Inflammatory macrophage (primary cell): Measurements from ENCODE around the gene CAST.

Experiments used
- DNase-seq, 2 donors: peaks; one replicate each; pipeline ENCODE4 v3.0.0-alpha.2; 2020 to 2022

The CAST gene

DNA sequence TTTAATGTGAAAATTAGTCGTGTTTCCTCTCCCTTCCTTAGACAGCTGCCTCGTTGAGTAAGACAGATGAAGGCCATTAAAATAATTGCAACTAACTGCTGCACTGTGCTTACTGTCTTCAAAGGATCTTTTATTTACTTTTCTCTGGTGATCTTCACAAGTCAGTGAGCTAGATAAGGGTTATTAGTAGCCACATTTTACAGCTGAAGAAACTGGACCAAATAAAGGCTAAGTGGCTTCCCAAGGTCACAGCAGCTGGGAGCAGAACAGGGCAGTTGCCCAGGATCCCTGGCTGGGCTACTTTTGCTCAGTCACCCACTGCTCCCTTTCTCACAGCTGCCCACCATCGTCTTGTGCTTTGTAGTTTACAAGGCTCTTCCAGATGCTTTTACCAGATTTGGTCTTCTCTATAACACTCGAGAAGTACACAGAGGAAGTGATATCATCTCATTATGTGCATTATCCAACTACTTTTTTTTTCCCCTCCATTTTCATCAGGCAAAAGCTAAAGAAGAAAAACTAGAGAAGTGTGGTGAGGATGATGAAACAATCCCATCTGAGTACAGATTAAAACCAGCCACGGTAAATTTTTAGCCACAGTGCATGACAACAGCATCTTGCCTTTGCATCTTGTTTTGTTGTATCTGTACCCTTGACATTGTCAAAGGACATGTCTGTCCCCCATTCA is 83.8 kb downstream of the CAST start:
- no peak for DNase-seq

DNA sequence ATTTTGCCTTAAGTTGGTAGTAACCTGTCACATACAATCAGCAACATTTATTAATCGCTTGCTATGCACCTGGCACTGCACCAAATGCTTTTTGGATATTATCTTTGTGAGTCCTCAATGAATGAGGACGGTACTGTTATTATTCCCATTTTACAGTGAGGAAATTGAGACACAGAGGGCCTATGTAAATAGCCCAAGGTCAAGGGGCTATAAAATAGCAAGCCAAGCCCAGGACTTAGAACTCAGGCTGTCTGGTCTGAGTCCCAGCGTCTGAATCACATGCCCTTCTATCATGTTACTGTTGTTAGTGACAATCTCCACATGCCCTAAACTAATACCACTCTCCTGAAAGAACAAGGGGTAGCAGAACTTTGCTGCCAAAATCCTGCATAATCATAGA is 85.5 kb downstream of the CAST start:
- DNase-seq = no peak

DNA sequence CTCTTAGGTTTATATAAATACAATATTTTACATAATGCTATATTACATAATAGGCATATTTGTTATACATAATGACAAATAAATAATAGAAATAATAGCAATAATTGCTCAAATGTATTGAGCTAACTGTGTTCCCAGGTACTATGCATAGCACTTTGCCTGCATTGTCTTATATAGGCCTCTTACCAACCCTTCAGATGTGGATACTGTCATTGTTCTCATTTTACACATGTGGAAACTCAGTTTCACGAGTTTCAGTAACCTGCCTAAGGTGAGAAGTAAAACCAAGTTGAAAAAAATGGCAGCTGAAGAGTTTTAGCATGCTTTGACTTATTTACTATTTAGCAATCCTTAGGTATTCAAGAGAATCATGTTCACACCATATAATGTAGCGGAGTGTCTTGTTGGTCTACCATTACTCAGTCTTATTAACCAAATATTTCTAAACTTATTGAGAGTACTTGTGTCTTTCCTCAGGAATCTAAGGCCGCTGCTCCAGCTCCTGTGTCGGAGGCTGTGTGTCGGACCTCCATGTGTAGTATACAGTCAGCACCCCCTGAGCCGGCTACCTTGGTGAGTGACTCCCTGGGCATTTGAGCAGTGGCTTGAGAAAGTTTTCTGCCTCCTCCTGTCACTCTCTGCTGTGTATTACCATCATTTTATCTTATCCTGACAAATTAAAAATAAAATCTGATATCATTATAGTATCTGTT is 88.1 kb downstream of the CAST start:
- no peak for DNase-seq

DNA sequence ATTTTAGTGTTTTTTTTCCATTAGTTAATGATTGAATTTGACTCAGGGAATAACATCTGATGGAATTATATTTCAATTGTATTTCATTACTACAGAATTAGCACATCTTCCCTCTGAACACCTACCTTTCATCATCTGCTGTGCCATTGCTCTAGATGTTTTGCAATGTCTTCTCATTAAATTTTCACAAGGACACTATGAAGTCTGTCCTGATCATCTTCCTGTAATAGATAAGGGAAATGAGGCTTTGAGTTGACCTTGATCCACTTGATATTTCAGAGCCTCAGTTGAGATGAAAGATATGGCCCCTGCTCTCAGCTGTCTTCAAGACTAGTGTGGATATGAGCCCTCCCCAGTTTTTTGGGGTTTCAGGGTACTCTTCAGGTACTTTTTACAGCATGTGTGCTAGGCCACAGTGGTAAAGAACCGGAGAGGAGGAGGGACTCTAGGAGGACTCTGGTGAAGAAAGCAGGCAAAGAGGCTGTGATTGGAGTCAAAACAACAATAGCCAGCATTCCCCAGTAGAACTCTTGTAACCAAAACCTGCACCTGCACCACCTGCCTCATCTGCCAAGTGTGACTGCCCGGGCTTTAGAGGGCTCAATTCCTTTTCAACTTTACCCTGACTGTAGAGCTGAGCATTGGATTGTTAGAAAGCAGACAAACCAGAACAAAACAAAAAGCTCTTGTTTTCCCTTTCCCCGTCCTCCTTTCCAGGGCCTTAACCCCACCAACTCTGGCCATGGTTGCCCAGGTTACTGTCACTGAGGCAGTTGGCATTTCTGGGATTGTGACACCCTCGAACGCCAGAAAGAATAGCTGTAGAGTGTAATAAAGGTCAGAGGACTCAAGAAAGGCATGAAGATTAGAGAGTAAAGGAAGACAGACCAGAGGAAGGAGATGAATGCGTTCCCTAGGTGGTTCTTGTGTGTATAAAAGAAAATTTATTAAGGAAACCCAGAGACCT is 89.3 kb downstream of the CAST start:
- no peak for DNase-seq

DNA sequence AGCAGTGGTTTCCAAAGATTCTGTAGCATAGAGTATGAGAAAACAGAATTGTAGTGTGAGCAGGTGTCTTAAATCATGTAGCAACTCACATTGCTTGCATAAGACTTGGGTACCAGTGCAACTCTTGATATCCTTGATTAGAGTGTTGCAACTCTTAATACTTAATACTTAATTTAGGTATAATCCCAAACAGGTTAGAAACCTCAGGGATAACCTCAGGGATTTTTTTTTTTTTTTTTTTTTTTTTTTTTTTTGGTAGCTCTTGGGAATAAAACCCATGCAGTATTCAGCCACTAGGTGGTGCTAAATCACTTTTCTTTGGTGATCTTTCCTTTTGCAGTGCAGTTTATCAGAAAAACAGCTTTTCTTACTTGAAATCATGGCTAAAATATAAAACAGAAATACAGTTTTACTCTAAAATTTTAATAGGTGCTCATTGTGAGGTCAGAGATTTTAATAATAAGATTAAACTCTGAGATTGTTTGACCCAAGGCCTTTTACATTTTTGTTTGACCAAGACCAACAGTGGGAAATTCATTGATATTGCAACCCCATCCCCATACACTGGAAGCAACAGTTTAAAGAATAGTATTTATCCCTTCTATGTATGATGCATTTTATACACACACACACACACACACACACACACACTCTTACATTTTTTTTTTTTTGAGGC is 90.3 kb downstream of the CAST start:
- peak; percentile 60 to 68 for DNase-seq

DNA sequence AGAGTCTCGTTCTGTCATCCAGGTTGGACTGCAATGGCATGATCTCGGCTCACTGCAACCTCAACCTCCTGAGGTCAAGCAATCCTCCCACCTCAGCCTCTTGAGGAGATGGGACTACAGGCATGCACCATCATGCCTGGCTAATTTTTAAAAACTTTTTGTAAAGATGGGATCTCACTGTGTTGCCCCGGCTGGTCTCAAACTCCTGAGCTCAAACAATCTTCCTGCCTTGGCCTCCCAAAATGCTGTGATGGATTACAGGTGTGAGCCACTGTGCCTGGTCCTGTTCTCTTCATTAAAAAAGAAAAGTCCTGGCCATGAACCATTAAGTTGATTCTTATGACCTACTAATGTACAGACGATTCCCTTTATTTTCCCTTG is 90.8 kb downstream of the CAST start:
- DNase-seq = no peak

DNA sequence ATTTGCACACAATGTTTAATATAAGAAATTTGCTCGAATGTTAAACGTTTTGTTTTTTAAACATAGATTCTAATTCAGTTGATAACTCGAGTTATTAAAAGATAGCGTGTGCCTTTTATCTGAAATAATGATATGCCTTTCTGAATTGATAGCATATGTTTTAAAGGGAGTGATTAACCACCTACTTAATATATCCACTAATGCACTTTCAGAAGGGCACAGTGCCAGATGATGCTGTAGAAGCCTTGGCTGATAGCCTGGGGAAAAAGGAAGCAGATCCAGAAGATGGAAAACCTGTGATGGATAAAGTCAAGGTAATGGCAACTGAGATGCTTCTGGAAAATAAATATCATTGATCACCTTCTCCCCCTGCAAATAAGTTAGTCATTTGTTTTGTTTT is 91.7 kb downstream of the CAST start:
- no peak for DNase-seq

DNA sequence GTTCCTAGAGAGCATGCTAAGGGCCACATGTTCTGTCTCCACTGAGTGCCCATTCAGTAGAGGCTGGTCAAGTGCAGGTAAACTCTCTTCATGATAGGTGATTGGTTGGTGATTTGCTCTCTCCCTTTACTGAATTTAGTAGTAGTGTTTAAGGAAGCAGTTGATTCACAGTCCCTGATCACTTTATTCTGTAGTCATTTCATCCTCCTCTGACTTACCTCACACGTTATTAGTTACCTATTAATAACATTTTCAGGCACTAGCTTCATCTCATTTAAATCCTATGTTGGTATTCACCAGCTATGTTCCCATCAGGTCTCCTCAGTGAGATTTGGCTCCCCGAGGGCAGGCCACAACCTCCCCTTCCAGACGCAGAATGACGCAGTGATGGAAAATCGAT is 93.7 kb downstream of the CAST start:
- DNase-seq = no peak

DNA sequence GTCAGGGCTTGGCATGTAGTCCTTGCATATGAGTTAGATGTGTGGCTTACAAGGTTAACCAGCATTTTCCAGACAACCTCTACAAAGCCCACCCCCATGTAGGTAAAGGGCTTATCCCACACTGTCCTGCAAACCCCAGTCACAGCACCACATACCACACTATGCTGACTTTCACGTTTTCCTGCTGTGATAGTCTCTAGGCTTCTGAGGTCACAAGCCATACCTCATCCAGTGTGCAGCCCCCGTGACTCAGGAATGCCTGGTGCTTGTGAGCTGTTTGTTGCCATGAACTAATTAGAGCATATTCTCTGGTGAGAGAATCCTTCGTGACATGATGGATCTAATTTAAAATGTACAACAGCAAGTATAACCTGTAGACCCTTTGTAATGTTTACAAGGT is 94.8 kb downstream of the CAST start:
- DNase-seq = no peak

DNA sequence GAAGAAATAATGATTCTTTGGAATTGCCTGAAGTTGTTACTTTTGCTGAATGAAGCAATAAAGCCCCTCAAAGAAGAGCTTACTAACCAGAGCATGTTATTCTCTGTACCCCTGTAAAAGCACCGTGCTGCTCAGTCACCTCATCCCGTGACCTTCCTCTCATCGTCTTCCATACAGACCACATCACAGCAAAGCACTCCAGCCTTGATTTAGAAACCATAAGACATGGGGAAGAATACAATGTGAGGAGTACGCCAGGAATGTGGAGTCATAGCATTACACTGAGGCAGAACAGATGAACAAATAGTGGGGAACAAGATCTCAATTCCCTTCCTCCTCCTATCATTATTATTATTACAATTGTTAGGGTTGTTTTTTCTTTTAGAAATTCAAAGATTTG is 96.4 kb downstream of the CAST start:
- DNase-seq = no peak

DNA sequence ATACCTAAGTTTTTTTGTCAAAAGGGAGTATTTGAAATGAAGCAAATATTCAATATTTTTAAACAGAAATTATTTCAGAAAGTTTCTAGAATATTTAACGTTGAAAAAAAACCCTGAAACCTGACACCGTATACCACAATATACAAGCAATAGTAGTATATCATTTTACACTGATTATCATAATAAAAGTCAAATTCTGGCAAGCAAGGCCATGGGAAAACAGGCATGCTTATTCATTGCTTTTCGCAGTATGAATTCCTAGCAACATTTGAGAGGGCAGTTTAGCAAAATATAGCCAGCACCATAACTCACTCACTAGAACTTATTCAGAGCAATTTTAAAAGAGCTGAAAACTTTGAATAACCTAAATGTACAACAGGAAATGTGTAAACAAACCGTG is 99.4 kb downstream of the CAST start:
- no peak for DNase-seq

DNA sequence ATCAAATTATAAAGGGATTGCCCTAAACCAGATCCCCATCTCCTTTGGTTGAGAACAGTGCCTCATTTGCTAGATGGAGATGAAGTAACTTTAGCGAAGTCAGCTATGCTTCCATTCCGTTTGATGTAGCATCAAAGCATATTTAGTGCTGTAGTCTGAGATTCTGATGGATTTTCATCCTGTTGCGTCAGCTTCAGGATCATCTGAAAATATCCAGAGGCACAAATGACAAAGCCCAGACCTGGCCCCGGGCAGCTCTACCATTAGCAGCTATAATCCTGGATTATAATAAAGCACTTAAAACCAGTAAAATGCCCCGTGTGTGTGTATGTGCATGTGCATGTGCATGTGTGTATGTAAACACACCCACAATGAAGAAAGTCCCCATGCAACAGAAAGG is 100.8 kb downstream of the CAST start:
- no peak for DNase-seq

DNA sequence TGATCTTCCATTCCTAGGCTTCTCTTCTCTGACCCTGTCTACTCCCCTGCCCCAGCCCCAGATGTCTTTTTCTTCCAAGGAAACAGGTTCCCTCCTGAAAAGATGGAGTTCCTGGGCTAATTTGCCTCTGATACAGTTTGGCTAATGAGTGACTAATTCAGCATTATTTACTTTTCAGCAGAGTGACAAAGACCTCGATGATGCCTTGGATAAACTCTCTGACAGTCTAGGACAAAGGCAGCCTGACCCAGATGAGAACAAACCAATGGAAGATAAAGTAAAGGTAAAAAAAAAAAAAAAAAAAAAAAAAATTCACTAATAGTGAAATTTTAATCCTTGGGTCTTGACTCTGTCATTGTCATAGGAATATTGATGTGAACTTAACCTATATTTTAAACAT is 102.9 kb downstream of the CAST start:
- no peak for DNase-seq

DNA sequence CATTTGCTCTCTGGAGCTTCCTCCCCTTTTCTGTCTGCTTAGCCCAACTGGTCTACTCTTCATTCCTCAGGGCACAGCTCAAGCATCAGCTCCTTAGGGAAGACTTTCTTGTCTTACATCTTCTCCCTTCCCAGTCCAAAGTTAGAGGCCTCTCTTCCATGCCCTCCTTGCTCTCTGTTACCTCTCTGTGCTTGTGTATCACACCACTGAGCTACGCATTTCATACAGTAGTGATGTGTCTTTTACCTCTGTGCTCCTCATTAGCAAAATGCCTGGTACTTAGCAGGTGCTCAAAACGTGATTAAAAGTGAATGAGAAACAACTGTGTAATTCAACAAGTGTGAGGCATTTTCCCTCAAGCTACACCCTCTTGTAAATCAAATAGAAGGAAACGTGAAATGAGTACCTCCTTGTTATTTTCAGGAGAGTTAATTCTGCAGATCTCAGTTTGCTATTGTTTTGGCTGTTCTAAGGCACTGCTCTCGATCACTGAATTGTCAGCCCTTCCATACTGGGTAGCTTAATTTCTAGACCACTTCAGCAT is 106.6 kb downstream of the CAST start:
- DNase-seq = no peak

DNA sequence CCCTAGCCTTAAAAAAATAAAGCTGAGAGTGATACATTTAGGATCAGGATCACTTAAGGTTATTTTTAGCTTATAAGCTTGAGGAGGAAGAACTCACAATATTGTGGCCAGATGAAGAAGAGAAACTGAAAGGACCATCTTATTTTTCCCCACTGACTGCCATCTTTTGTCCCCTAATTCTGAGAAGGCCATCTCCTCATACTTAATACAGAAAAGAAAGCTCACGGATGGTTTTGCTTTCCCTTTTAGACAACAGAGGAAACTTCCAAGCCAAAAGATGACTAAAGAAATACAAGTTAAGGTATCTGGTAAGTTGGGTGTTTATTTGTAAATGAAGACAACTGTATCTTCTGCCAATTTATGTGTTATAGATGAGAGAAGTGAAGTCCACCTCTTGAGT is 109.2 kb downstream of the CAST start:
- DNase-seq = no peak

DNA sequence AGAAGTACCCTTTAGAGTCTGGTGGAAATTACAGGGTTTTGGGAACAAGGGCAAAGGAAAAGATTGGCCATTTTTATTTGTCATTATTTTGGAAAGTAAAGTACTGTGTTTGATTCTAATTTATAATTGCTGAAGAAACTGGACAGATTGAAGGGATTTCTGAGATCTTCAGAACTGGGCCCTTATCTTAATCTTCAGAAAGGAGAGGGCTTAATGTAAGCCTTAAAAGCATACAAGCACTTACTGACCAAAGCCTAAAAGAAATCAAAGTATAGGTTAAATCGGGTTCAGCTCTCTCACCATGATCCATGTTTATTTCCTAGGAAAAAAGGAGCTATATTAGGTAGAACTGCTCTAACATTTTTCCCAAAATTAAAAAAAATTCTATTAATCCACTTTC is 109.9 kb downstream of the CAST start:
- no peak for DNase-seq

DNA sequence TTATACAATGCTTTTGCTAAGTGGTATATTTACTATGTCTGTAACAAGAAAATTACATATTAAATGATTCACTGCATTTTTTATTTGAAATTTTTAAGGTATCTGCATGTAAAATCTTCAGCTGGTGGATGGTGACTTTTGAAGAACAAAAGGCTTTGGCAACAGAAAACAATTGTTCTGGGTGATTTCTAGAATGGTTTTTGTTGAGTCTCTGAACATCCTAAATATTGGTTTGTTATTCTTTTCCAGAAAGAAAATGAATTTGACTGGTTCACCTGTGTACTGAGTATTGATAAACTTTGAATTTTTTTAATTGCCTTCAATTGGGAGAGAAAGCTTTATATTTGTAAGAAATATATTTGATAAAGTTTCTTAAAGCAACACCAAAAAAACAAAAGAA is 110.4 kb downstream of the CAST start:
- no peak for DNase-seq

DNA sequence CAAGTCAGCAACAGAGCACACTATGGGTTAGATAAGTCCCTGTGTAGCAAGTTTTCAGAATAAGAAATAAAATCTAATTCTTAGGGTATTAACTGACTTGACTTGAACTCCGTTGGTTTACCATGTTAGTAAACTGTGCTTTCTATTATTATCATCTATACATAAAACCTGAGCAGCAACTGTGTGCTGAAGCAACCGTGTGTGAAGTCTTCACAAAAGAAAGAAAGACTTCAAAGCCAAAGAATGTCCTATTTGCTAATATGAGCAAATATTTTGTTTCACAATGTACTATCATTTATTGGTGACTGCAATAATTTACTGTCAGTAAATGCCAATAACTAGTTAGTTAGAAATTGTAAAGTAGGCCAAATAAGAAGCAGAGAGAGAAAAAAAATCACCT is 112.9 kb downstream of the CAST start:
- no peak for DNase-seq

DNA sequence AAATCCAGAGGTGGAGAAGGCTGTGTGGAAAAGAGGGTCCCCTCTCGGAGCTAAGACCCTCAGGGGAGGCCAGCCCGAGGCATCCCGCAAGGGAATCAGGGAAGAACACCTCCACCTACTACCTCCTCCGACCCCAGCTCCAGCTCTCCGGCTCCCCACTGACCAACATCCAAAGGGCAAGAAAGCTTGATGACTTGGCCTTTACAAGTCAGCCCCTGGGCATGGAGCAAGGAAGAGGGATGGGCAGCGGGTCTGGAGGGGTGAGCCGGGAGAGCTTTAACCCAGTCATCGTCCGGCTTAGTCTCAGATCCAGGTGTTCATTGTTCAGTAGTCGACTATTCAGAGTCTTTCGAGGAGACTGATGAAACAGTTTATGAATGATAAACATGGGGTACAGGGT is 113.5 kb downstream of the CAST start:
- DNase-seq = no peak

DNA sequence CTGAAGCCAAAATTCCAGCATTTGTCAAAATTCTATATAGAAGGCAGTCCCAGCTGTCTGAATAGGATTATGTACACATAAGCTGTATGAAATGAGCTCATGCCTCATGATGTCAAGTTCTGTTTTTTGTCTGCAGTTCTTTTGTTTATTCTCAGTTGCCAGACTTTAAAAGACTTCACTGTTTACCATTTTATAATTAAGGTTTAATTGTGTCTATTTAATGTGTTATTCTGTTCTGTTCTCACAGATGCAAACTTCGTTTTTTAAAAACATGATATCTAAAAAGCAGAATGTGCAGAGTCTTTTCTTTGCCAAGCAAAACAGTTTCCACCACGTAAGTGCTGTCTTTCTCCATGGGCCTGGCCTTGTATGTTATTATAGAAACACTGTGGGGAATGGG is 114.4 kb downstream of the CAST start:
- DNase-seq = no peak

DNA sequence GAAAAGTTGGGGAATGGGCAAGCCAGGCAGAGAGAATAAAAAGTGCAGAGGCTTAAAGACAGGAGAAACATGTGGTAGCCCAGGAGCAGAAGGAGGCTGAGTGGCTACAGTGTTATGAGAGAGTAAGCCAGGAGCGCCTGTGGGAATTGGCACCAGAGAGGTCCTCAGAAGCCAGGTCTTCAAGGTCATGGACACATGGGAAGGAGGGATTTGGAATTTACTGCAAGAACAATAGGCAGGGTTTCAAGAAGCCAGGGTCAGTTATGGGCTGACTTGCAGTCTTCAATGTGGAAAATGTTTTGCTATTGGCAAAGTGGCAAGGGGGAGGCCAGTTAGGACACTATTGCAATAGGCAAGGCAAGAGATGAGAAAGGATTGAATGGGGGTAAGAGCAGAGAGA is 116.2 kb downstream of the CAST start:
- no peak for DNase-seq

DNA sequence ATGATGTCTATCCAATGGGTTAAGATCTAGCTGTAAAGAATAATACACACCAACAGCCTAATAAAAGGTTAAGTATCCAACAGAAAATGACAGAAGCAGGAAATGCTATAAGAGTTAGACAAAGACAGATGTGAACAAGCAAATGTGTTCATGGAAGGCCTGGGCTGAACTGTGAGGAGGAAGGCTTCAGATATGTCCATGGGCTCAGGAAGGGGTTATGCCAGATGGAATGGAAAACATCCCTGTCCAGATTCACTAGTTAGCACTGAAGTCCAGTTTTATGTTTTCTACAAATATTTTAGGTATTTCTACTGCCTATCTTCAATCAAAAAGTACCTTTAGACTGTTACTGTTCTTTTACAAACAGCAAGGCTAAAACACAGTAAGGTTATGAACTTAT is 118.5 kb downstream of the CAST start:
- no peak for DNase-seq
